PC-9 (cell line): ENCODE results near the gene ZFP91. TPM values are rescaled to one million over a fixed set of nuclear protein-coding genes. Genes with fewer than 3 reads are reported as not detected.

ENCODE experiments used
- BruUV-seq: library from RNA; stranded (reverse); fragments of 400-500 nt; replicated peaks from 2 replicates; lab custom pipeline; 2021; lab: Mats Ljungman, UMichigan
- CTCF ChIA-PET: fragments of 300-600 bp; sonication (Branson Sonifier 250); formaldehyde crosslinking; loops from one replicate; lab custom pipeline; 2022; ENCODE audit warnings: antibody characterized with exemption; lab: Charles Lee
- POLR2A ChIA-PET: fragments of 300-600 bp; sonication (Branson Sonifier 250); formaldehyde crosslinking; loops from one replicate; lab custom pipeline; 2022; ENCODE audit warnings: antibody characterized with exemption; ENCODE audit not compliant: unreplicated experiment; lab: Charles Lee
- DNase-seq, 2 experiments: peaks; one replicate each; pipeline versions ENCODE4 v3.0.0 to v3.0.0-alpha.2; 2015 to 2022; ENCODE audit warnings: mixed read lengths in 1 of 2
- H2AFZ ChIP-seq: fragments of 200-600 bp; sonication (generic); 2 replicates; pipeline ENCODE4 v1.8.1; 2017; ENCODE audit warnings: antibody characterized with exemption
- H3F3A ChIP-seq: fragments of 200-600 bp; sonication (generic); 2 replicates; pipeline ENCODE4 v1.8.1; 2017; ENCODE audit warnings: antibody characterized with exemption, mild to moderate bottlenecking, low read depth; ENCODE audit not compliant: insufficient read depth
- H3K27ac ChIP-seq: fragments of 200-600 bp; sonication (generic); 2 replicates; pipeline ENCODE4 v1.6.1; 2016; ENCODE audit warnings: mixed run types
- H3K27me3 ChIP-seq: fragments of 200-600 bp; sonication (generic); 2 replicates; pipeline ENCODE4 v1.6.1; 2016; ENCODE audit warnings: low read depth, mixed run types; ENCODE audit not compliant: insufficient read depth
- H3K36me3 ChIP-seq: fragments of 200-600 bp; sonication (generic); 2 replicates; pipeline ENCODE4 v1.6.1; 2016; ENCODE audit warnings: low read depth, mixed run types
- H3K4me1 ChIP-seq: fragments of 200-600 bp; sonication (generic); replicated peaks from 2 replicates; pipeline ENCODE4 v1.6.1; 2016; ENCODE audit warnings: mixed run types; ENCODE audit not compliant: insufficient read depth
- H3K4me2 ChIP-seq: fragments of 200-600 bp; sonication (generic); 2 replicates; pipeline ENCODE4 v1.6.1; 2017; ENCODE audit warnings: mixed run types
- H3K4me3 ChIP-seq: fragments of 200-600 bp; sonication (generic); 2 replicates; pipeline ENCODE4 v1.6.1; 2016; ENCODE audit warnings: mixed run types
- H3K79me2 ChIP-seq: fragments of 200-600 bp; sonication (generic); 2 replicates; pipeline ENCODE4 v1.6.1; 2017; ENCODE audit warnings: low read depth, mixed run types
- H3K9me2 ChIP-seq: fragments of 200-600 bp; sonication (generic); 2 replicates; pipeline ENCODE4 v1.8.1; 2017; ENCODE audit warnings: mild to moderate bottlenecking; ENCODE audit not compliant: insufficient read depth
- H3K9me3 ChIP-seq: fragments of 200-600 bp; sonication (generic); 2 replicates; pipeline ENCODE4 v1.8.1; 2016; ENCODE audit warnings: low read depth; ENCODE audit not compliant: insufficient read depth
- H4K20me1 ChIP-seq: fragments of 200-600 bp; sonication (generic); 2 replicates; pipeline ENCODE4 v1.8.1; 2017; ENCODE audit not compliant: insufficient read depth
- CTCF ChIP-seq: fragments of 200-600 bp; sonication (generic); conservative IDR thresholded peaks from 2 replicates; pipeline ENCODE4 v1.6.1; 2017; ENCODE audit warnings: mixed run types, antibody characterized with exemption, mild to moderate bottlenecking, moderate library complexity
- EZH2 ChIP-seq: fragments of 200-600 bp; sonication (generic); IDR thresholded peaks from 2 replicates; pipeline ENCODE4 v1.8.0; 2017; ENCODE audit warnings: antibody characterized with exemption, low read depth
- intact Hi-C: fragments of 100-400 bp; cut with micrococcal nuclease; formaldehyde crosslinking; loops from one replicate; pipeline ENCODE4 v1.10.0; 2022; ENCODE audit not compliant: unreplicated experiment
- total RNA-seq: library from RNA; stranded (reverse); gene quantifications from 2 replicates; pipeline ENCODE4 v1.2.3, GENCODE V29; 2021

Gene ZFP91
- total RNA-seq, 1 experiment from 2014 or later: 67.5 TPM

DNA sequence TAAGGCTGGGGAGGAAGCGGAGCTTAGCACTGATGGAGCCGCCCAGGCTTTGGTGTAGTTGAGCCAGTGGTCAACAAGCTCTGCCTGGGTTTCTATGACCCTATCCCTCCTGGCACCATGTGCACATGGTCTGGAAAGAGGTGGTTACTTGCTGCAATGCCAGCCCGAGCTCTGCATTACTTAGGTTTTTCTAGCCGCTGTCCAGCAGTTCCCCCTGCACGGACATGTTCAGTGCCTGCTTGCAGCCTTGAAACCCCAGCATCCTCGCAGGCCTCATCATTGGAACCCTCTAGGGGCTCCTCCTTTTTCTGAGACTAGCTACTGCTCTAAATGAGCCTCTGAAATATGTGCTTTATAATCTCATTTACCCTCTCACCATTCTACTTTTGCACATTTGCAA lies 60.2 kb downstream of the ZFP91 start:
- ChIA-PET POLR2A (no interaction called here), CTCF (no interaction called here)
- H3K4me2 ChIP-seq: no peak overlapping the region
- intact Hi-C loops: no loop called here
- H3K36me3 ChIP-seq: no peaks in the 10 kb centered on the region
- H3K79me2 ChIP-seq: no peaks in the 10 kb centered on the region
- no peaks in the 10 kb centered on the region for H4K20me1 ChIP-seq
- no TSS peak for BruUV-seq
- no peaks in the 10 kb centered on the region for H3K9me2 ChIP-seq
- H3K4me1 ChIP-seq: no peaks in the 10 kb centered on the region
- H2AFZ ChIP-seq: no peak overlapping the region
- DNase-seq: no peak
- H3K9me3 ChIP-seq: no peaks in the 10 kb centered on the region
- no peaks in the 10 kb centered on the region for H3F3A ChIP-seq
- no peak for TF ChIP-seq CTCF
- TF ChIP-seq EZH2: no peak
- no peak overlapping the region for H3K27ac ChIP-seq
- no peaks in the 10 kb centered on the region for H3K27me3 ChIP-seq
- H3K4me3 ChIP-seq: no peak overlapping the region

GRCh38 chr11:58639669-58640068 lies 60.8 kb downstream of the ZFP91 start:
- no peaks in the 10 kb centered on the region for H3K79me2 ChIP-seq
- BruUV-seq: no TSS peak
- H4K20me1 ChIP-seq: no peaks in the 10 kb centered on the region
- no peak overlapping the region for H3K4me3 ChIP-seq
- H3K27me3 ChIP-seq: no peaks in the 10 kb centered on the region
- H3K4me2 ChIP-seq: no peak overlapping the region
- no peak overlapping the region for H3K27ac ChIP-seq
- ChIA-PET CTCF (no interaction called here), POLR2A (no interaction called here)
- no peaks in the 10 kb centered on the region for H3K4me1 ChIP-seq
- no peaks in the 10 kb centered on the region for H3K9me2 ChIP-seq
- H2AFZ ChIP-seq: no peak overlapping the region
- TF ChIP-seq EZH2: no peak
- TF ChIP-seq CTCF: no peak
- H3K36me3 ChIP-seq: no peaks in the 10 kb centered on the region
- intact Hi-C loops: no loop called here
- DNase-seq: no peak
- H3K9me3 ChIP-seq: no peaks in the 10 kb centered on the region
- no peaks in the 10 kb centered on the region for H3F3A ChIP-seq

GRCh38 chr11:58640386-58641023 lies 61.6 kb downstream of the ZFP91 start:
- H3K27me3 ChIP-seq: no peaks in the 10 kb centered on the region
- no peaks in the 10 kb centered on the region for H3K79me2 ChIP-seq
- H3K4me1 ChIP-seq: no peaks in the 10 kb centered on the region
- POLR2A ChIA-PET: no interaction called here
- TF ChIP-seq CTCF: no peak
- TF ChIP-seq EZH2: no peak
- BruUV-seq: no TSS peak
- no peaks in the 10 kb centered on the region for H3K36me3 ChIP-seq
- no peak overlapping the region for H2AFZ ChIP-seq
- peaks cover under 1% of the 10 kb centered on the region; the same call in 1 of the 2 replicates for H3K9me3 ChIP-seq
- H3K4me2 ChIP-seq: no peak overlapping the region
- H3K9me2 ChIP-seq: no peaks in the 10 kb centered on the region
- intact Hi-C loops: no loop called here
- no peak overlapping the region for H3K27ac ChIP-seq
- DNase-seq: no peak
- CTCF ChIA-PET: no interaction called here
- H3F3A ChIP-seq: no peaks in the 10 kb centered on the region
- H4K20me1 ChIP-seq: no peaks in the 10 kb centered on the region
- H3K4me3 ChIP-seq: no peak overlapping the region
